A549 (cell line): ENCODE measurements around the gene SLC6A16. TPM values are rescaled to one million over a fixed set of nuclear protein-coding genes. Genes with fewer than 3 reads are reported as not detected.

Experiments
- ATAC-seq, 2 experiments: fragments of 200-7000 bp in 1 of 2; fragments of >200 bp in 1 of 2; cut with Nextera tagmentation in 1 of 2; cut with Tn5 transposase in 1 of 2; 3 replicates each; pipeline versions ENCODE4 v1.8.0 to v1.9.1; 2018 to 2020; ENCODE audit warnings: mild to moderate bottlenecking in 1 of 2, moderate library complexity in 1 of 2
- CTCF ChIA-PET: fragments of 300-600 bp; sonication (Branson Sonifier 250); formaldehyde crosslinking; extraction: SDS; loops from one replicate; lab custom pipeline; 2021; ENCODE audit warnings: antibody characterized with exemption, inconsistent platforms; lab: Yijun Ruan, JAX
- POLR2A ChIA-PET: fragments of 350-600 bp; formaldehyde crosslinking; extraction: SDS; loops from one replicate; lab custom pipeline; 2021; ENCODE audit warnings: antibody characterized with exemption, inconsistent platforms; lab: Yijun Ruan, JAX
- DNase-seq, 2 experiments: peaks; one replicate each; pipeline versions ENCODE4 v3.0.0 to v3.0.0-alpha.2; 2011 to 2016; ENCODE audit warnings: low read depth in 1 of 2, low spot score in 1 of 2
- FAIRE-seq: peaks from 2 replicates; lab custom pipeline; 2011; peaks lifted over from hg19 to GRCh38; lab: Jason Lieb, UNC
- H3K27ac ChIP-seq, 2 experiments: fragments of >200 bp; sonication (Bioruptor Twin); formaldehyde crosslinking; 3 replicates each; pipeline ENCODE4 v1.5.1; 2016 to 2017
- H3K4me1 ChIP-seq: fragments of >200 bp; sonication (Bioruptor Twin); formaldehyde crosslinking; 3 replicates; pipeline ENCODE4 v1.6.1; 2016
- H3K4me2 ChIP-seq: fragments of >200 bp; sonication (Bioruptor Twin); formaldehyde crosslinking; 3 replicates; pipeline ENCODE4 v1.6.1; 2016
- H3K4me3 ChIP-seq: fragments of >200 bp; sonication (Bioruptor Twin); formaldehyde crosslinking; 3 replicates; pipeline ENCODE4 v1.5.1; 2016
- H3K9me3 ChIP-seq: fragments of >200 bp; sonication (Bioruptor Twin); formaldehyde crosslinking; 3 replicates; pipeline ENCODE4 v1.6.1; 2016
- EP300 ChIP-seq, 2 experiments: fragments of >200 bp; sonication (Bioruptor Twin); formaldehyde crosslinking; IDR thresholded peaks; 2 replicates in 1 of 2; 3 replicates in 1 of 2; pipeline ENCODE4 v1.6.1; 2016 to 2017
- ESRRA ChIP-seq: fragments of 150-350 bp; IDR thresholded peaks from 2 replicates; pipeline ENCODE4 v1.6.1; 2014; ENCODE audit warnings: mild to moderate bottlenecking, low read length, borderline replicate concordance
- FOSL2 ChIP-seq, 2 experiments: fragments of 450-650 bp in 1 of 2; fragments of >200 bp in 1 of 2; sonication (Bioruptor Twin) in 1 of 2; formaldehyde crosslinking; IDR thresholded peaks; 2 replicates each; pipeline versions ENCODE4 v1.5.0 to v1.6.1; 2016 to 2020; ENCODE audit warnings: mild to moderate bottlenecking in 1 of 2, moderate library complexity in 1 of 2
- GATA3 ChIP-seq: IDR thresholded peaks from 2 replicates; pipeline ENCODE4 v1.6.1; 2012; ENCODE audit warnings: borderline replicate concordance
- HOXB5 ChIP-seq: fragments of 250-450 bp; sonication (Bioruptor Pico); IDR thresholded peaks from 2 replicates; pipeline ENCODE4 v1.5.0; 2020; ENCODE audit warnings: mild to moderate bottlenecking, moderate library complexity
- JUN ChIP-seq, 2 experiments: fragments of >200 bp; sonication (Bioruptor Twin); formaldehyde crosslinking; IDR thresholded peaks; 2 replicates in 1 of 2; 3 replicates in 1 of 2; pipeline ENCODE4 v1.6.1; 2016 to 2017
- JUNB ChIP-seq: fragments of >200 bp; sonication (Bioruptor Twin); formaldehyde crosslinking; IDR thresholded peaks from 2 replicates; pipeline ENCODE4 v1.6.1; 2016
- MAZ ChIP-seq: fragments of 150-350 bp; IDR thresholded peaks from 2 replicates; pipeline ENCODE4 v1.6.1; 2014; ENCODE audit warnings: antibody characterized with exemption, low read depth, low read length, borderline replicate concordance
- NFE2L2 ChIP-seq: fragments of 150-350 bp; conservative IDR thresholded peaks from 2 replicates; pipeline ENCODE4 v1.6.1; 2014; ENCODE audit warnings: low read length
- NR3C1 ChIP-seq: fragments of >200 bp; sonication (Bioruptor Twin); formaldehyde crosslinking; IDR thresholded peaks from 3 replicates; pipeline ENCODE4 v1.6.1; 2017
- POLR2AphosphoS2 ChIP-seq: conservative IDR thresholded peaks from 2 replicates; pipeline ENCODE4 v1.6.1; 2012; ENCODE audit warnings: low read length, improper control_type of control experiment, inconsistent platforms
- RAD21 ChIP-seq, 2 experiments: fragments of >200 bp in 1 of 2; sonication (Bioruptor Twin) in 1 of 2; formaldehyde crosslinking in 1 of 2; IDR thresholded peaks in 1 of 2; conservative IDR thresholded peaks in 1 of 2; 2 replicates in 1 of 2; 3 replicates in 1 of 2; pipeline ENCODE4 v1.6.1; 2012 to 2018; ENCODE audit warnings: inconsistent platforms in 1 of 2
- RCOR1 ChIP-seq: fragments of 150-350 bp; IDR thresholded peaks from 2 replicates; pipeline ENCODE4 v1.6.1; 2014; ENCODE audit warnings: antibody characterized with exemption, low read length, low read depth
- SMC3 ChIP-seq: fragments of >200 bp; sonication (Bioruptor Twin); formaldehyde crosslinking; IDR thresholded peaks from 3 replicates; pipeline ENCODE4 v1.6.1; 2018; ENCODE audit warnings: inconsistent platforms
- TFCP2L1 ChIP-seq: fragments of 250-450 bp; sonication (Bioruptor Pico); IDR thresholded peaks from 2 replicates; pipeline ENCODE4 v1.5.0; 2021; ENCODE audit warnings: mild to moderate bottlenecking
- TP53 ChIP-seq: fragments of 250-450 bp; sonication (Bioruptor Pico); IDR thresholded peaks from 2 replicates; pipeline ENCODE4 v1.5.0; 2021; ENCODE audit warnings: mild to moderate bottlenecking, moderate library complexity
- ZC3H11A ChIP-seq: fragments of 450-650 bp; IDR thresholded peaks from 2 replicates; pipeline ENCODE4 v1.6.1; 2014; ENCODE audit warnings: antibody characterized with exemption, mild to moderate bottlenecking
- WGBS: methylation state at CpG from one replicate; pipeline ENCODE4 v1.1.6; 2017; ENCODE audit errors: missing lambda C conversion rate; 5-methylcytosine and 5-hydroxymethylcytosine counted together
- polyA plus RNA-seq, 4 experiments: library from polyadenylated mRNA; depleted of rRNA in 3 of 4; stranded (reverse); fragments of >200 nt; fragmentation: RNase III in 1 of 4; extraction: RNeasy Plus Mini Kit Qiagen cat#74134 plus additional on column Dnase treatment in 1 of 4; gene quantifications; 2 replicates in 3 of 4; 3 replicates in 1 of 4; pipeline ENCODE4 v1.2.3, GENCODE V29; 2011 to 2017
- TF ChIP-seq, protein P1 (sequence below): fragments of >200 bp; sonication (Bioruptor Twin); formaldehyde crosslinking; IDR thresholded peaks from 3 replicates; pipeline ENCODE4 v1.5.1; 2016
- TF ChIP-seq, protein P2 (sequence below): IDR thresholded peaks from 2 replicates; pipeline ENCODE4 v1.6.1; 2012
- TF ChIP-seq, protein P3 (sequence below): IDR thresholded peaks from 2 replicates; pipeline ENCODE4 v1.6.1; 2012; ENCODE audit warnings: low read depth, borderline replicate concordance

Gene SLC6A16
- polyA plus RNA-seq, 2 of the 4 experiments (the other 2 are of a cell fraction): 3.2 to 5.9 TPM

DNA sequence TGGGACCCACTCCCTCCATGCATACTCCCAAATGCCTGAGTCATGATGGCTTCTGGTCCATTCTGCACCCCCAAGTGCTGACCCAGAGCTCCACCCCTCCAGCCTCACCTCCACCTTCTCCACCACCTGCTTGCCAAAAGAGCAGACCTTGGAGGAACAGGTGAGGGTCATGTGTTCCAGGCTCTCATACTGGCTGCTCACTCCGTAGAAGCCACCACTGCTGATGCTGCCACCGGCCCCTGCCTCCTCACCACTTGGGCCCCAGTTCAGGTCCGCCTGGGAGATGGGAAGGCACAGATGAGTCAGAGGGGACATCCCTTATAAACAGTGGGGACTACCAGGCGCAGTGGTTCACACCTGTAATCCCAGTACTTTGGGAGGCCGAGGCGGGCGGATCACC, 18.1 kb upstream of the SLC6A16 start:
- H3K4me2 ChIP-seq: no peak overlapping the region
- no peaks in the 10 kb centered on the region for H3K9me3 ChIP-seq
- no peak for DNase-seq
- WGBS: 97% methylated on average over 7 of the region's 7 CpGs
- ATAC-seq: no peak
- H3K27ac ChIP-seq: no peak overlapping the region
- ChIA-PET POLR2A (no interaction called here), CTCF (interaction anchor here (0.6 to 5.6 kb wide), 4 partner anchors 15 to 117 kb away, joined by 3 to 17 read pairs (median 3); no protein-coding TSS in a partner anchor)
- no peak overlapping the region for H3K4me3 ChIP-seq
- no peaks in the 10 kb centered on the region for H3K4me1 ChIP-seq
- TF ChIP-seq ZC3H11A: no peak
- no peak for TF ChIP-seq TFCP2L1 (CRISPR knock-in tag)
- FAIRE-seq: no peak

DNA sequence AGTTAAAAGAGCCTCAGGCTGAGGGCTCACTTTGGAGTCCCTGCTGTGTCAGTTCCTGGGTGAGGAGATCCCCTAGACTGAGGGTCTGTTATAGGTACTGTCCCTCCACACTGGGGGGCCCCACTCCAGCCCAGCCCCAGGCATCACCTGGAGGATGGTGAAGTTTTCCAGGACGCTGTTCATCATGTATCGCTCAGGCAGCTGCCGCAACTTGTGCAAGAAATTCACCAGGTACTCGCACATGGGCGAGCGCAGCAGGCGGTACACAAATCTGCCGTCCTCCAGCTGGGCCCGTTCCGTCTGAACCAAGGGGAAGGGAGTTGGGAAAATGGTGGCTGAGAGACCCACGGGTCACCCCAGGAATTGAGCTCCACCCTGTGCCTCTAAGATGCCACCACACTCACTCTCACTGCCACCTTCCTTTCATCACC, 17.3 kb upstream of the SLC6A16 start:
- Histone ChIP-seq H3K9me3 (no peaks in the 10 kb centered on the region), H3K4me3 (no peak overlapping the region), H3K4me2 (no peak overlapping the region), H3K27ac (no peak overlapping the region), H3K4me1 (no peaks in the 10 kb centered on the region)
- no peak for TF ChIP-seq POLR2AphosphoS2
- no peak for TF ChIP-seq MAZ
- TF ChIP-seq, protein P1, sequence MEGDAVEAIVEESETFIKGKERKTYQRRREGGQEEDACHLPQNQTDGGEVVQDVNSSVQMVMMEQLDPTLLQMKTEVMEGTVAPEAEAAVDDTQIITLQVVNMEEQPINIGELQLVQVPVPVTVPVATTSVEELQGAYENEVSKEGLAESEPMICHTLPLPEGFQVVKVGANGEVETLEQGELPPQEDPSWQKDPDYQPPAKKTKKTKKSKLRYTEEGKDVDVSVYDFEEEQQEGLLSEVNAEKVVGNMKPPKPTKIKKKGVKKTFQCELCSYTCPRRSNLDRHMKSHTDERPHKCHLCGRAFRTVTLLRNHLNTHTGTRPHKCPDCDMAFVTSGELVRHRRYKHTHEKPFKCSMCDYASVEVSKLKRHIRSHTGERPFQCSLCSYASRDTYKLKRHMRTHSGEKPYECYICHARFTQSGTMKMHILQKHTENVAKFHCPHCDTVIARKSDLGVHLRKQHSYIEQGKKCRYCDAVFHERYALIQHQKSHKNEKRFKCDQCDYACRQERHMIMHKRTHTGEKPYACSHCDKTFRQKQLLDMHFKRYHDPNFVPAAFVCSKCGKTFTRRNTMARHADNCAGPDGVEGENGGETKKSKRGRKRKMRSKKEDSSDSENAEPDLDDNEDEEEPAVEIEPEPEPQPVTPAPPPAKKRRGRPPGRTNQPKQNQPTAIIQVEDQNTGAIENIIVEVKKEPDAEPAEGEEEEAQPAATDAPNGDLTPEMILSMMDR: no peak
- TF ChIP-seq TP53 (CRISPR knock-in tag): no peak
- TF ChIP-seq, protein P2, sequence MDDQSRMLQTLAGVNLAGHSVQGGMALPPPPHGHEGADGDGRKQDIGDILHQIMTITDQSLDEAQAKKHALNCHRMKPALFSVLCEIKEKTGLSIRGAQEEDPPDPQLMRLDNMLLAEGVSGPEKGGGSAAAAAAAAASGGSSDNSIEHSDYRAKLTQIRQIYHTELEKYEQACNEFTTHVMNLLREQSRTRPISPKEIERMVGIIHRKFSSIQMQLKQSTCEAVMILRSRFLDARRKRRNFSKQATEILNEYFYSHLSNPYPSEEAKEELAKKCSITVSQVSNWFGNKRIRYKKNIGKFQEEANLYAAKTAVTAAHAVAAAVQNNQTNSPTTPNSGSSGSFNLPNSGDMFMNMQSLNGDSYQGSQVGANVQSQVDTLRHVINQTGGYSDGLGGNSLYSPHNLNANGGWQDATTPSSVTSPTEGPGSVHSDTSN: no peak
- TF ChIP-seq FOSL2 (IDR thresholded peaks at IDR 0.05): no peak
- TF ChIP-seq FOSL2 (CRISPR knock-in tag; IDR thresholded peaks at IDR 0.05): no peak
- TF ChIP-seq, protein P3, sequence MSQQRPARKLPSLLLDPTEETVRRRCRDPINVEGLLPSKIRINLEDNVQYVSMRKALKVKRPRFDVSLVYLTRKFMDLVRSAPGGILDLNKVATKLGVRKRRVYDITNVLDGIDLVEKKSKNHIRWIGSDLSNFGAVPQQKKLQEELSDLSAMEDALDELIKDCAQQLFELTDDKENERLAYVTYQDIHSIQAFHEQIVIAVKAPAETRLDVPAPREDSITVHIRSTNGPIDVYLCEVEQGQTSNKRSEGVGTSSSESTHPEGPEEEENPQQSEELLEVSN: no peak
- TF ChIP-seq JUNB: no peak
- no peak for TF ChIP-seq HOXB5 (CRISPR knock-in tag)
- no peak for TF ChIP-seq RAD21 (conservative IDR thresholded peaks at IDR 0.05 in 1 of 2, IDR thresholded peaks at IDR 0.05 in 1 of 2)
- TF ChIP-seq EP300 (IDR thresholded peaks at IDR 0.05): no peak
- TF ChIP-seq JUN (IDR thresholded peaks at IDR 0.05): no peak
- TF ChIP-seq RCOR1: no peak
- TF ChIP-seq ESRRA: no peak
- ChIA-PET CTCF (interaction anchor here (0.9 to 5.6 kb wide), 4 partner anchors 17 to 268 kb away, joined by 3 to 17 read pairs (median 4); no protein-coding TSS in a partner anchor), POLR2A (no interaction called here)
- 90% methylated on average over 11 of the region's 11 CpGs for WGBS
- FAIRE-seq (no peak), ATAC-seq (no peak), DNase-seq (no peak)

DNA sequence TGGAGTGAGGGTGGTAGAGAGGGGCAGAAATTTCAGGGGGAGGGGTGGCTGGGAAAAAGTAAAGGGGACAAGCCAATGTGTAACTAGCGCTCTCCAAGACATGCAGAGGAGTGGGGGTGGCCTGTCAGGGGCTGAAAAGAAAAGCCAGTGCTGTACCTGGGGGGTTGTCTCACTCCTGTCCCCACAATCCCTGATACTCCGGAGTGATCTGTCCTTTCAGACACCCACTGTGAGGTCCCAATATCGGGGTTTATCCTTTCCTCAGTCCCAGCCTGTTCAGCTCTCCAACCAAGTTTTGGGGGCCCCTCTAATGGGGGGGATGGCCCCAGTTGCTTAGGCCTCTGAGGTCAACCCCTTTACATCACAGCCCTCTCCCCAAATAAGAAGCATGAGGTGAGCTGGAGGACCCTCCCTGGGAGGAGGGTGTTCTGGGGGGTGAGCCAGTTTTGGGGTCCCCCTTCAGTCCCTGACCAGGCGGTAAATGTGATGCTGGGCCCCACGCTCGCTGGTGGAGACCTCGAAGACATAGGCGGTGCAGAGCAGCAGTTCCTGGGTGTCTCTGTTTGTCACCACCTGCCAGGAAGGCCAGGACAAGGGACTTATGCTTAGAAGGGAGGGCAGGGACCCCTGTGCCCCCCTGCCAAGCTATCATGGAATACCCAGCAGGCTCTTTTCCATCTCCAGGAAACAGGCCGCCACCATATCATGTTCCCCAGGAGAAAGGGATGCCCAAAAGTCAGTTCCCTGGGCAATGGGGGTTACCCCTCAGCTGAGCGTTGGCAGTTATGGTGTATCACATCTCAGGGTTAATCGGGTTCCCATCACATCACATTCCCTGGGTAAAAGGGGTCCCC, 16.1 kb upstream of the SLC6A16 start:
- no peak overlapping the region for H3K4me3 ChIP-seq
- no peaks in the 10 kb centered on the region for H3K4me1 ChIP-seq
- CTCF ChIA-PET: interaction anchor here (0.9 to 5.6 kb wide), 5 partner anchors 12 to 267 kb away, joined by 3 to 17 read pairs (median 3); no protein-coding TSS in a partner anchor
- no peaks in the 10 kb centered on the region for H3K9me3 ChIP-seq
- no peak for DNase-seq
- 94% methylated on average over 11 of the region's 11 CpGs for WGBS
- no peak overlapping the region for H3K27ac ChIP-seq
- POLR2A ChIA-PET: no interaction called here
- no peak for ATAC-seq
- TF ChIP-seq NFE2L2: no peak
- TF ChIP-seq GATA3: no peak
- TF ChIP-seq SMC3: no peak
- no peak for TF ChIP-seq NR3C1
- TF ChIP-seq, protein P3: no peak
- TF ChIP-seq HOXB5 (CRISPR knock-in tag): no peak
- TF ChIP-seq, all 56 proteins: peak for 0
- H3K4me2 ChIP-seq: no peak overlapping the region
- FAIRE-seq: no peak
